Activated T-cell treated with anti-CD3 and anti-CD28 coated beads, Interleukin-2, amount 50 U/mL, for 1 hour (primary cell): Measurements from ENCODE around the gene KRT3.
A peak's percentile ranks its signal among the peaks of the same experiment; 100 is the strongest.
"Not testable (repeated sequence)": the region's sequence is repeated elsewhere in the genome, so short reads cannot be mapped to it uniquely, and the experiment has no call there.

Experiments
- DNase-seq: peaks from one replicate; pipeline ENCODE4 v3.0.0-alpha.2; 2020

Gene KRT3

DNA sequence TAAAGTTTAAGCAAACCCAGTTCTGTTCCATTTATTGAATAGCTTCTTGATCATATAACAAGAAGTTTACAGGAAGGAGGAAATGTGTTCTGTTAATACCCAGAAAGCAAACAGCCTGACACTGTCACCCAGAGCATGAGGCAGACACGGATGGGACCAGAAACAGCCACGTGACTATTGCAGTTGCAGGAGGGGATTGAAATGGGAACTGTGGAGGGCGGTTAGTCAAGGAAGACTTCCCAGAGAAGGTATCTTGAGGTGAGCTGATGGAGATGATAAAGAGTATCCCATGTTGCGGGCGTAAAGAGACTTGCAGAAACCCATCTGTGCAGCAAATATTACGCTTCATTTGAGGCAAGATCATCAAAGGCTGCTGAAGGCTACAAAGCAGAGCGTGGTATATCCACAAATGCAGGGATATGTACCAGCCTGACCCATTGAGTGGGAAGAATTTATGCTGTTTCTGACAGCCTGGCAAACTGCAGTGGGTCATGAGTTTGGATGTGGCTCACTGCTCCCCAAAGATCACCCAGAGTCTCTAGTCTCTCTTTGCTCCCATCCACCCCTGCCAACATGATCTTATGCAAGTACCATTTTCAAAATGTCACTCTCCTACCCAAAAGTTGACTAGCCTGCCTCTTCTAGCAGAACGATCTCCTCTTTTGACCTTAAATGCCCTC lies 39.5 kb downstream of the KRT3 start:
- DNase-seq: no peak

DNA sequence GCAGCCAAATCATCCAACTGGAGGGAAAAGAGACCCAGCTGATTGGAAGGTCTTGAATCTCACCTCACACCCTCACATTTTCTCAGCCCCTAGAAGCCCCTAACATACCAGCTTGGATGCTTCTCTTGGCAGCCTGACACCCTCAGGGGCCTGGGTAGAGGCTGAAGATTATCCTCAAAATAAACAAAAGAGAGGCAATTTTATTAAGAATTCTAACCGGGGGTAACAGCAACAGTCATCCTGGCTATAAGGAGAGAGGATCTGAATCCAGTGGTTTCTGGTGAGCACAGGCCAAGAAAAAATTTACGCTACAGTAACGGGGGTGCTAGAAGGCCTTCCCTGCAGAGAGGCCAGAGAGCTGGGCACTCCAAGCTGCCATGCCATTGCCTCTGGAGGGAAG lies 40.4 kb downstream of the KRT3 start:
- no peak for DNase-seq

- DNase-seq: no peak
Observed at GRCh38 chr12:52754135-52754534, 41.8 kb downstream of the KRT3 start.

DNA sequence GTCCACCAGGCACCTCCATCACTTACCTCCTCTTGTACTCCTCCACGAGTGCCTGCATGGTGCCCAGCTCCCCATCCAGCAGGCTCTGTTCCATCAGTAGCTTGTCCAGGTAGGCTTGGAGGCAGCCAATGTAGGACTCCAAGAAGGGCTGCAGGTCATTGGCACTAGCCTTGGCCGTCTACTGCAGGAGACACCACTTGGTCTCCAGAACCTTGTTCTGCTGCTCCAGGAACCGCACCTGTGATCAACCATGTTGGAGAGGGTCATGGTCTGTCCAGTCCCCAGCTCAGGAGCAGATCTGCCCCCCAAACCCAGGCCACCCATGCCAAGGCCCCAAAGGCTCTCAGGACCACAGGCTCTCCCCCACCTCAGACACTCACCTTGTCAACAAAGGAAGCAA lies 42.6 kb downstream of the KRT3 start:
- DNase-seq: no peak

DNA sequence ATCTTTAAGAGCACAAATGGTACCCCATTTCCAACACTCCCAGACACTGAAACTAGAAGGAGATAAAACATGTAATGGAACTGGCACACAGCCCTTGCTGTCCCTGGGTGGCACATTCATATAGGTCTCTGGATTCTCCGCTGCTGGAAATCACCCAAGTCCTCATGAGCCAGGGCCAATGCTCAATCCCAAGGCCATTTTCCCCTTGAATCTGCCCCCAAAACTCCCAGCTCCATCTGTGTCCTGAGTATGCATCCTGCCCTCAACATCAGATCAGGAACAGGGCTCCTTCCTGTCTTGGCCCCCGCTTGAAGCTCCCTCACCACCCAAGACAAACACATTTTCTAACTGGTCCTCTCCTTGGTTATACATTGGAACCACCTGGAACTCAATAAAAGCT lies 43.4 kb downstream of the KRT3 start:
- DNase-seq: no peak

DNA sequence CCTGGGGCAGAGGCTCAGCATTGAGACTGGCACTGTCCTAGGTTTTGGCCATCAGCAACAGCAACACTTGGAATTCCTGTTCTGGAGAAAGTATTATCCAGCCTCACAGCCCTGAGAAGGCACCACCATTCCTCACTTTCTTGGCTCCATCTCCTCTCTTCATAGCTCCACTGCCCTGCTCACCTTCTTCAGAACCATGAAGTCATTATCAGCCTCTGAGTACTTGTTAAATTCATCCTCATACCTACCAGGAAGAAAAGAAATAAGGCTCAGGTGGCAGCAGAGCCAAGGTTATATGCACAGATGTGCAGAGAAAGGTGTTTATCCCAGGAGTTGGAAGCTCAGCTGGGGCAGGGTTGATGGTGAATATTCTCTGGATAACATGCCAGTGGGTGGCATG lies 44.1 kb downstream of the KRT3 start:
- no peak for DNase-seq

DNA sequence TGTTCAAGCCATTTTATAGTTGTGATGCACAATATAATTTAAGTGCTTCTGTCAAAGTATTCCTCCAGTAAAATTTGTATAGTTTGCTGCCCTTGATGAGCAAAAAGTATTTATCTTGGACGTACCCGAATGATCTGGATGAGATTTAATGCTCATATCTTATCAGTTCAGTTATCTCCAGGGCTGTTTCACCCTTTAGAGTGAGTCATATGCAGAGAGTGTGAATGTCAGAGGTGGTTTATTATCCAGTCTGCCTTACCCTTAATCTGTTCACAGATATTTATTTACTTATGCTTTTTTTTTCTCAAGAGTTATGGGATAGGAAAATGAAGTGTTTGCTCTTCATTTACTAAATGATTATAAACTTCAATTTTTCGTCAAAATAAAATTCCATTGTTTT lies 45.4 kb downstream of the KRT3 start:
- not testable (repeated sequence) for DNase-seq

GRCh38 chr12:52749827-52750226 lies 46.1 kb downstream of the KRT3 start:
- DNase-seq: no peak

DNA sequence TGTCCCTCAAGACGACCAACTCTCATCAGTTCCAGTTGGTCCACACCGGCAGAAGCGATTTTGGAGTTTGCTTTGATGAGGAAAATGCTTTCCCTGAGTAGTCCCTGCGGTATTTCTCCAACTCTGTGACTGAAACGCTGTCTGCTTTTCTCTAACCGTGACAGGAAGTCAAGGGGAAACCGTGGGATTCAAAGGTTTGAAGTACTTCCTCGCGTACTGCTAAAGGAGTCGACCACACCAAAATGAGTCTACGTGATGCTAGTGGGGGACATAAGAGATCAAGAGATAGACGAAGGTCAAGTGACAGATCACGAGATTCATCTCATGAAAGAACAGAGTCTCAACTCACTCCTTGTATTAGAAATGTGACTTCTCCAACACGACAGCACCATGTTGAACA lies 47.3 kb downstream of the KRT3 start:
- DNase-seq: no peak

- no peak for DNase-seq
Observed at GRCh38 chr12:52745554-52745953, 50.4 kb downstream of the KRT3 start.

GRCh38 chr12:52744493-52745156 lies 51.3 kb downstream of the KRT3 start:
- DNase-seq: no peak

DNA sequence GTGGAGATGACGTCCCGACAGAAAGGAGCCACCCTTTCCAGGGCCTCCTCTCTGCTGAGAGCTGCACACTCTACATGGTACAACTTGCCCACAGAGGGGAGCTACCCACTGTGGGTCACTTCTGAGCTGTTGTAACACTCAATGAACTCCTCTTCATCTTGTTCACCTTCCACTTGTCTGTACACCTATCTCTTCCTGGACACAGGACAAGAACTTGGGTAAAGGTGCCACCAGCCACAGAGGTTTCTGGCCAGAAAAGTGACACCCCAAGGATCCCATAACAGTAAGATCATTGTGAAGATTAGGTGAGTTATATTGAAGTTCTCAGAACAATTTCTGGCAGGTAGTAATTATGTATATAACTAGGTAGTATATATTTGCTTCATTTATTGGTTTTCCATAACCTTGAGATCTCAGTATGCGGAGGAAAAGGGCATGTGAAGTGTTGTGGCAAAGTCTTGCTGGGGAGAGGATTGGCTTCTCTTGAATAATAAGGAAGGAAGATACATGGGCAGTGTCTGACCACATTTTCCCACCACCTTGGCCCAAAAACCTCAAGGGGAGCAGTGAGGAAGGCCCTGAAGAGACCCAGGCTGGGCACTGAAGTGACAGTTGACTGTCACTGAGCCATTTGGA lies 53.0 kb downstream of the KRT3 start:
- DNase-seq: no peak

GRCh38 chr12:52742196-52742580 lies 53.7 kb downstream of the KRT3 start:
- no peak for DNase-seq

DNA sequence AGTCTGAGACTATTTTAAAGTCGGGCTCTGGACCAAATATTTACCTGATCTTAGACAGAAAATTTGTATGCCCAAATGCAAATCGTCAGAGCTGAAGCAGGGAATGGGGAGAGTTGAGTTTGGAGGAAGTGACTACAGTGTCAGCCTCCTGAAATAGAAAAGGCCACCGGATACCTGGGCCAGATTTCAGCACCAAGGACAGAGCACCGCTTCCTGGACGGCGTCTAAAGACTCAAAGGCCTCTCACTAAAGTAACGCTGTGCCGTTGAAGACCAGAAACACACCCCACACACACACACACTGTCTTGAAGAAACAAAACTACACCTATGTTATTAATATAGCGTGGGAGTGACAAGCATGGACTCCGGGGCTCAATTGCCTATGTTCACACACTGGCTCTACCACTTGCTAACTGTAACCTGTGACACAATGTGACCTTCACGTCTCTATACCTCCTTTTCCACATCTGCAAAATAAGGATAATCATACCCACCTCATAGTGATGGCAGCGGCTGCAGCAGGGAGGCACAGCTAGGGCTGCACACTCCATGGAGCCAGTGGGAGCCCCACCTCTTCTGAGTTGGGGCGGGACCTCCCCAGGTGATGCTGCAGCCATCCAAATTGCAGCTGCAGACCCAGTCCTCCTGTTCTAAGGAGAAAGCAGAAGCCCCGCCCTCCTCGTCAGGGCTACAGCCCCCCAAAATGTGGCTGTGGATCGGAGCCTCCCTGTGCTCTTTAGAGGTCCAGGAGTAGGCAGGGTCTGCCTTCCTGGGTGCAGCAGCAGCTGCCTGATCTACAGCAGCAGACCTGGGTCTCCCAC lies 54.3 kb downstream of the KRT3 start:
- DNase-seq: peak; percentile 57

- DNase-seq: no peak
Observed at GRCh38 chr12:52740584-52740983, 55.3 kb downstream of the KRT3 start.

GRCh38 chr12:52739963-52740362 lies 56.0 kb downstream of the KRT3 start:
- no peak for DNase-seq
